GM18519 (cell line): ENCODE results near the gene PDSS1.

Experiments
- ATAC-seq: cut with Tn5 transposase; IDR thresholded peaks from one replicate; pipeline ENCODE4 v1.9.1; 2021; ENCODE audit warnings: mild to moderate bottlenecking, moderate library complexity; ENCODE audit not compliant: unreplicated experiment, low FRiP score

PDSS1 gene

GRCh38 chr10:26698909-26699308, 1.4 kb downstream of the PDSS1 start:
- ATAC-seq = no peak

GRCh38 chr10:26699631-26700030, 2.1 kb downstream of the PDSS1 start:
- ATAC-seq = no peak

- no peak for ATAC-seq
Observed at GRCh38 chr10:26700884-26701630, 3.6 kb downstream of the PDSS1 start.

GRCh38 chr10:26703096-26703495, 5.6 kb downstream of the PDSS1 start:
- ATAC-seq = no peak

- ATAC-seq = no peak
Observed at GRCh38 chr10:26703974-26704373, 6.5 kb downstream of the PDSS1 start.

- ATAC-seq = no peak
Observed at GRCh38 chr10:26706206-26706605, 8.7 kb downstream of the PDSS1 start.

- ATAC-seq = no peak
Observed at GRCh38 chr10:26706936-26707335, 9.4 kb downstream of the PDSS1 start.

GRCh38 chr10:26711324-26711723, 13.8 kb downstream of the PDSS1 start:
- ATAC-seq = no peak

- ATAC-seq = no peak
Observed at GRCh38 chr10:26714415-26715136, 17.1 kb downstream of the PDSS1 start.

- no peak for ATAC-seq
Observed at GRCh38 chr10:26715137-26715487, 17.6 kb downstream of the PDSS1 start.

GRCh38 chr10:26717476-26717875, 20.0 kb downstream of the PDSS1 start:
- no peak for ATAC-seq

GRCh38 chr10:26721561-26721960, 24.1 kb downstream of the PDSS1 start:
- no peak for ATAC-seq

GRCh38 chr10:26723016-26723415, 25.5 kb downstream of the PDSS1 start:
- ATAC-seq = no peak

GRCh38 chr10:26725837-26726727, 28.6 kb downstream of the PDSS1 start:
- ATAC-seq = no peak

GRCh38 chr10:26727005-26727404, 29.5 kb downstream of the PDSS1 start:
- ATAC-seq = no peak

- no peak for ATAC-seq
Observed at GRCh38 chr10:26728957-26729356, 31.5 kb downstream of the PDSS1 start.

GRCh38 chr10:26729395-26729794, 31.9 kb downstream of the PDSS1 start:
- no peak for ATAC-seq

GRCh38 chr10:26730552-26730951, 33.1 kb downstream of the PDSS1 start:
- ATAC-seq = no peak

GRCh38 chr10:26733750-26734568, 36.5 kb downstream of the PDSS1 start:
- no peak for ATAC-seq

- no peak for ATAC-seq
Observed at GRCh38 chr10:26735435-26735834, 37.9 kb downstream of the PDSS1 start.
